A172 (cell line): ENCODE results near the gene STK38. TPM values are rescaled to one million over a fixed set of nuclear protein-coding genes. Genes with fewer than 3 reads are reported as not detected.
"Not testable (repeated sequence)": the region's sequence is repeated elsewhere in the genome, so short reads cannot be mapped to it uniquely, and the experiment has no call there.

Experiments used
- DNase-seq: peaks from one replicate; pipeline ENCODE4 v3.0.0-alpha.2; 2015; ENCODE audit warnings: low spot score
- total RNA-seq: library from RNA; depleted of rRNA; stranded (reverse); fragments of >200 nt; shearing (Covaris generic); gene quantifications from 2 replicates; pipeline ENCODE4 v1.2.3, GENCODE V29; 2014; rRNA removed

Gene STK38
- total RNA-seq: 23.7 and 25.3 TPM in 2 replicates

DNA sequence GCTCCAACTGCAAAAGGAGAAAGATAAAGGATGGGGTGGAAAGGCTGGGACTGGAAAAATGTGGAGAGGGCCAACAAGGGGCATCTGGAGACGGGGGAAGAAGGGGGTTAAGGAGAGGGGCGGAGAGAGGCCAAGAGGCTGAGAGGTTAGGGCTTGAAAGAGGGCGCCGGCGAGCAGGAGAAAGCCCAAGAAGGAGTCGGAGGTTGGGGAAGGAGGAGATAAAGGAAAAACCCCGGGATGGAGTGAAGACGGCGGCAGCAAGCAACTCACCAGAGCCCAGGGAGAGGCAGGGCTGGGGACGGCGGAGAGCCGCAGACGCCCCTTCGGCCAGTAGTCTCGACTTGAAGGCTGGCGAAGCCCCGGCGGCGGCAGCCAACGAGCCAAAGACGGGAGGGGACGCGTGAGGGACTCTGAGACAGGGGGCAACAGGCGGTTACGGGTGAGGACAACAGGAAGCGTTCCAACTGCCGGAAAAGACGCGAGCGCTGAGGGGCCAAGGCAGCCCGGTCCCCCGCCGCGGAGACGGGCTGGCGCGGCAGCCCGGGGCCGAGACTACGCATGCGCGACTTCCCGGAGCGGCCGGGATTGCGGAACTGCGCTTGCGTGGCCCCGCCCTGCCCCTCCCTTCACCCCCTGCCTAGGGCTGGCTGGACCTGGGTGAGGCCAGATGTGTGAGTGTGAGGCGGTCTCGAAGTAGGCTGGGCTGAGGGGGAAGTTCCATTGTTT lies at the start of gene STK38:
Gene STK38, minus strand, starts transcription at position 560 of the 726 bp plus-strand sequence. CDS start 7,277 bp downstream, outside the sequence.
- DNase-seq: peak; percentile 81

DNA sequence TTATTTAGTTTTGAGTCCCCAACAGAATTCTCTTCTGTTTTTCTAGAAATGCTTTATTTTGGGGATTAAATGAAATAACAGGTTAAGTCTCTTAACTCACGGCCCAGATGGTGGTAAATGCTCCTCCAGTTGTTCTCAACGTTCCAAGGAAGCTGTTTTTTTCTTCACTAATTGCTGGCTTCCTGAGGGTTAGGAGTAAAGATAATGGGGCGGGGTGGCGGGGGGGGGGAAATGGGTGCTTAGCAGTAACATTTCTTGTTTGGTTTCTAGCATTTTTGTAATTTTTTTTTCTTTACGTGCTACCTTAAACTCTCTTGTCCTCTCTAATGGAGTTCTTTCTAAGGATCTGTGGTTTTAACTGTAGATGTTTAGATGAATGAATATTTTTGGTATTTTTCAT lies 49.1 kb upstream of the STK38 start:
- no peak for DNase-seq

DNA sequence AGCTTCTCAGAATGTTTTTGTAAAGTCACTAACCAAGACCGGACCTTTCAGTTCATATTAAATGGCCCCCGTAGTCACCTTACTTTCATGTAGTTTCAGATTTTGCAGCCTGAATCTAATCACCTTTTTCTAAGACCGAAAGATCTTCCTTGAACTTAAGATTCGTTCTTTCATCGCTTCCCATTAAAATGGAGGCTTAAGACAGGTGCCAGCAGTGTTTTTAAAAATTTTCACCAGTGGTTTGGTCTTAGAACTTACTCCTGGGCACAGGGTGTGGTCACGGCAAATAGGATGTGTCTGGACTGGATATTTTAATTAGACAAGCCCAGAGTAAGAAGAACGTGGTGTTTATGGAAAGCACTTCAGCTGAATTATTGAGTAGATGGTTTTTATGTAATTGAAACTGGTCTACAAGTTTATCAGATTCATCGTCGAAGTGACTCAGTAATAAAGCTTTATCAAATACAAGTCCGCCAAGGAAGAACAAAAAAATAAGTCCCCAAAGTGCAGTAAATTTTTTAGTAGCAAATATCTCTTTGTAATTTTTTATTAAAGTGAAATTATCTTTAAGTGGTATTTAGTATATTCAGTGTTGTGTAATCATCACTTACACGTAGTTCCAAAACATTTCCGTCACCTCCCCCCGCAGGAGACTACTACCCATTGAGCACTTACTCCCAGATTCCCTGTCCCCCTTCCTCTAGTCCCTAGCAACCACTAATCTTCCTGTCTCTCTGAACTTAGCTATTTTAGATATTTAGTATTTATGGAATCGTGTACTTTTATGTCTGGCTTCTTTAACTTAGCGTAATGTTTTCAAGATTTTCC lies 47.8 kb upstream of the STK38 start:
- peak; percentile 66 for DNase-seq

DNA sequence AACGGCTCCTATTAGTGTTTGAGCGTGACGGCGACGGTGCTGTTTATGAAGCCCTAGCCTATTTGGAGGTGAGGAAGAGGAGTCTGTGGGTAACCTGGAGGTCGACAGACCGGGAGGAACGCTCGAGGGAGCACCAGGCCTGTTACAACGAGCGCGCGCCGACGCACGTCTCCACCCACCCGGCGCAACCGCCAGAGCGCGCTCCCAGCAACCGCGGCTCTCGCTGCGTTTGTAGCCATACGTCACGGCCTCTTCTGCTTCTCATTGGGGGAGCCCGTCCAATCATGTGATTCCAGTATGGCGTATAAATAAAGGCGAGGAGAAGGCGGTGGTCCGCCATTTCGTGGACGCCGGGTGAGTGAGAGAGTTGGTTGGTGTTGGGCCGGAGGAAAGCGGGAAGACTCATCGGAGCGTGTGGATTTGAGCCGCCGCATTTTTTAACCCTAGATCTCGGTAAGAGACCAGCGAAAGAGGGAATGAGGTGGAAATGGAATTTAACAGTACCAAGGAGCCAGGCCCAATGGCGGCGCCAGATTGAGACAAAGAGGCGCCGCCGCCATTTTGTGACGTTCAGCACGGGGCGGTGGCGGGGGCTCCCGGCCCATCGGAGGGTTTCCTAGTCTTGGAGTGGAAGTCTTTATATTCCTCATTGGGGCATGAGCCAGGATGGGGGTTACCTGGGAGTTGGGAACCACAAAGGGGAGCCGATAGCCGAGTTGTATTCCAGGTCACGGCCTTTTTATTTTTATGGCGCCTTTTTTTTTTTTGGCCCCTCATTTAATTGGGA lies 46.9 kb upstream of the STK38 start, which contains the start of gene SRSF3:
Gene SRSF3, plus strand, starts transcription at position 334 of the 787 bp plus-strand sequence. CDS start 2,401 bp downstream, outside the sequence.
- peak; percentile 94 for DNase-seq

DNA sequence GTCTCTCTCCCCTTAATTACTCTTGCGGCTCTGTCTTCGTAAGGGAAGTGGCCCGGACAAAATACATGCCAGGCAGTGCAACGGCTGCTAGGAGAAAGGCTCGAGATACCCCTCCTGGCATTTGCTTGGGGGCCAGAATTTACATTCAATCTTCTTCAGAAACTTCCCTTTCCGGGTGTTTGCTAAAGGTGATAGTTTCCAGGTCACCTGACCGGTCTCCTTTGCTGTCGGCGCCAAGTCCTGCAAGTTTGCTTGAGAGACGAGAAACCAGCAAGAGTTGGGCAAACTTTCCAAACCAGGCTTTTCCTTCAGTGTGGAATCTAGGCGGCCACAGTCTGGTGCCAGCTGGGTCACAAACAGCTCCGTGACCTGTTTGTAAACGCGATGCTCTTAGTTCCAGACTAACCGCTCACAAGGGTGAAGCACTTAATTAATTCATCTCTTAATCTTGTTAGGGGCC lies 46.3 kb upstream of the STK38 start:
- DNase-seq: peak; percentile 61

DNA sequence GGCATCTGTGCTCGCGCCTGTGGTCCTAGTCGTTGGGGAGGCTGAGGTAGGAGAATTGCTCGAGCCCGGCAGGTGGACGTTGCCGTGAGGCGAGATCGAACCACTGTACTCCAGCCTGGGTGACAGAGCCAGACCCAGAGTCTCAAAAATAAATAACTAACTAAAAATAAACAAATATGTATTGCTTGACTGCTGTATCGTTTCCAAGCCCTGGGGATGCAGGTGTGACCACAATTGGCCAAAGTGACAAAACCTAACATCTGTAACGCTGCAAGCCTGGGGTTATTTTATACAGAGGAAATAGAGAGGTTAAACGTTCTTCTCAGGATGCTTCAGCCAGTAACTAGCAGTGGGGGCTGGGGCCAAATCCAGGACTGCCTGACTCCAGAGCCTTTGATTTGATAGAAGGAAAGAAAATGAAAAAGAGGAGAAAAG lies 45.0 kb upstream of the STK38 start:
- no peak for DNase-seq

DNA sequence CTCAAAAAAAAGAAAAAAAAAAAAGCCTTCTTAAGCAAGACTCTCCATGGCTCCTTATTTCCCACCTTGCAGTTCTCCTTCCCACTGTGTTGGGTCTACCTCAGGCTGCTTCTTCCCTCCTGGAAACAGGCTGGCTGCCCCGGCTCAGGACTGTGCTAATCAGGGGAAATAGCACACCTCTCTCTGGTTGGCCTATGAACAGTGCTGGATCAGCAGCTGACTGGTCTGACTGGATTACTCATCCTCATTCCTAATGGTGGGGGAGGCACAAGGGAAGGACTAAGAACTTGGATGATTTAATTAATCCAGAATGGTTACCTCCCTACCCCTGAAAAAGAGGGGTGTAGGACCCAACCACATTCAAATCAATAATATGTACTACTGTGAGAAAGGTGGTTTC lies 43.0 kb upstream of the STK38 start:
- DNase-seq: peak; percentile 82

DNA sequence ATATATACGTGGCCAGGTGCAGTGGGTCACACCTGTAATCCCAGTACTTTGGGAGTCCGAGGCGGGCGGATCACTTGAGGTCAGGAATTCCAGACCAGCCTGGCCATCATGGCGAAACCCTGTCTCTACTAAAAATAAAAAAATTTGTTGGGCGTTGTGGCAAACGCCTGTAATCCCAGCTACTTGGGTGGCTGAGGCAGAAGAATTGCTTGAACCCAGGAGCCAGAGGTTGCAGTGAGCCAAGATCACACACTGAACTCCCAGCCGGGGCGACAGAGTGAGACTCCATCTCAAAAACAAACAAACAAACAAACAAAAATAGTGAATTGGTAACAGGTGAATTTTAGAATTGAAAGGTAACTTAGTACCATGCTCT lies 41.7 kb upstream of the STK38 start:
- not testable (repeated sequence) for DNase-seq

DNA sequence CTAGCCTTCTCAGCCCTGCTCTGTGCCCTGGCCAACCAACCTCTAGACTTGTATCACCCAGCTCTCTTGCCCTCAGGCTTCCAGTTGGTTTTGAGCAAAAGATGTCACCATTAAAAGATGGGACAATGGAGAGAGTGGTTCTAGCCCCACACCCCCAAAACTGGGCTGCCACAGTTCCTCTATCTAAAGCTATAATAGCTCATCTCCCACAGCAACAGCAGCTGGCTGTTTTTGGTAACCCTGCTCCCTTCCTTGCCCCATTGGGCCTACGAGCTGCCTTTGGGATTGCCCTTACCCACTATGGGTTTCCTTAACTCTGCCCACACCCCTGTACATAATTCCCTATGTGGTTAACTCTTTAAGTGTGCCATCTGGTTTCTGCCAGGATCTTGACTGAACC lies 39.3 kb upstream of the STK38 start:
- no peak for DNase-seq

DNA sequence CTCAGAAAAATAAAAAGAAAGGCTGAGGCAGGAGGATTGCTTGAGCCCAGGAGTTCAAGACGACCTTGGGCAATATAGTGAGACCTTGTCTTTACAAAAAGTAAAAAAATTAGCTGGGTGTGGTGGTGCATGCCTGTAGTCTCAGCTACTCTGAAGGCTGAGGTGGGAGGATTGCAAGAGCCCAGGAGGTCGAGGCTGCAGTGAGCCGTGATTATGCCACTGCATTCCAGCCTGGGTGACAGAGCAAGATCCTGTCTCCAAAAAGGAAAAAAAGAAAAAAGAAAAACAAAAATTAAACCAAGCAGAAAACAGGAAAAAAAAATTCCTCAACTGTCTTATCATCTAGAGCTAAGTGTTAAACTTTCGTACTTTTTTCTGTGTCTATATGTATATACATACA lies 34.4 kb upstream of the STK38 start:
- DNase-seq: no peak

DNA sequence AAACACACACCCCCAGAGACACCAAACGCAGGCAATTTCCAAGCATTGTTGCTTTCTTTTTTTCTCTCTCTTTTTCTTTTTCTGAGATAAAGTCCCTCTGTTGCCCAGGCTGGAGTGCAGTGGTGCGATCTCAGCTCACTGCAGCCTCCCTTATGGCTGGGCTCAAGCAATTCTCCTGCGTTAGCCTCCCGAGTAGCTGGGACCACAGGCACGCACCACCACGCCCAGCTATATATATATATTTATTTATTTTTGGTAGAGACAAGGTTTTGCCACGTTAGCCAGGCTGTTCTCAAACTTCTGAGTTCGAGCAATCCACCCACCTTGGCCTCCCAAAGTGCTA lies 32.9 kb upstream of the STK38 start:
- no peak for DNase-seq

DNA sequence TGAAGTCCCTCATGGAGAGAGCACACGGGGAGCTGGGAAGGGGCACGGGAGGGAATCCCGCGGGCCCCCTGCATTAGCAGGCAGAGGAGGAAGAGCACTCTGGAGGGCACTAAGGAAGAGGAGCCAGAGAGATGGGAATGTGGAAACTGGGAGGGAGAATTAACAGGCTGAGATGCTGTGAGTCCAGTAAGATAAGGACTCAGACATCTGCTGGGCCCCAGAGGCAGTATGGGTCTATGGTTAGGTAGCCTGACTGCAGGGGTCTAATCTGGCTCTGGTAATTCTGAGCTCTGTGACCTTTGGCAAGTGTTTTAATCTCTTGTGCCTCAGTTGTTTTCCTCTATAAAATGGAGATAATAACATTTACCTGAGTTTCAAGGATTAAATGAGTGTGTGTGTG lies 31.2 kb upstream of the STK38 start:
- DNase-seq: no peak

DNA sequence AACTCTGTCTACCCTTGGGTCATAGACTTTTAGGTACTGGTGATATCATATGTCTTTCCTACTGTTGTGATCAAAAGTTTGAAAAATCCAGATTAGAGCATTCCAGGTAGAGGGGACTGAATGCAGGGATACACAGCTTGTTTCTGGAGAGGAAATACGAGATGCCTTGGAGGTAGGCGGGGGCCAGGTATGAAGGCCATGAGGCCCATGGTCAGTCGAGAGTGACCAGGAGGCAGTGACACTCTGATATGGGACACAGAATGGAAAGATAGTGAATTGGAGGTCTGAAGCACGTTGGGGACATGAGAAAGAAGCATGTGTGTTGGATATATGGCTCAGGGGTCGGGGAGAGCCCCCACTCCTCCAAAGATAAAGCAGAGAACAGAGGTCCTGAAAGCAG lies 30.8 kb upstream of the STK38 start:
- DNase-seq: no peak

DNA sequence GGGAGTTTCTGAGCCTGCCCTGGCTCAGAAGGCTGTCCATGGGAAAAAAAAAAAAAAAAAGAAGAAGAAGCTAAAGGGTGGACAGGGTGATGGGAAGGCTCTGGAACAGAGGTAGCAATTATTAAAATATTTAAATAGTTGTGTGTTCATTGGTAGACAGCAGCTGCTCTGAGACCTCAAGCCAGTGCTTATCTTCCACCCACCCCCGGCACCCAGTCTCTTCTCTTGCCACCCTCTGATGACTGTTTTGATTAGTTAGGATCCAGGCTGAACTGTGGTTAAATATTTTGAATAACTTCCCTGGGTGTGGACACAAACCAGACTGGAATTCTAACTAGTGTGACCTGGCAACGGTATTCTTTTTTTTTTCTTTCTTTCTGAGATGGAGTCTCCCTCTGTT lies 30.0 kb upstream of the STK38 start:
- DNase-seq: peak; percentile 98

DNA sequence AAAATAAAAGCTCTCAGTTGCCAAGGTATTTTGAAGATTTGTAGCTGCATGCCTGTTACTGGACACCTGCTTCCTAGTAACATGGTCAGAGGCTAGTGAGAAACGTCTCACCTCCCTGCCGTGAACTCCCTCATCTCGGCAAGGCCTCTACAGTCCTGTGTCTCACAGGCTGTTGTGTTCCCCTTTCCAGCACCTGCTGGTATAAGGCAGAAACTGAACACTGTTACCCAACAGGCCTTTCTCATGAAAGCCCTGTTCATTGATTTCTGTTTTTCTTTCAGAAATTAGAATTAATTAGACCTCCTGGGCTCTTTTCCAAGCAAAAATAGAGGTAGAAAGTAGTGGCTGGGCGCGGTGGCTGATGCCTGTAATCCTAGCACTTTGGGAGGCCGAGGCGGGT lies 29.3 kb upstream of the STK38 start:
- no peak for DNase-seq

DNA sequence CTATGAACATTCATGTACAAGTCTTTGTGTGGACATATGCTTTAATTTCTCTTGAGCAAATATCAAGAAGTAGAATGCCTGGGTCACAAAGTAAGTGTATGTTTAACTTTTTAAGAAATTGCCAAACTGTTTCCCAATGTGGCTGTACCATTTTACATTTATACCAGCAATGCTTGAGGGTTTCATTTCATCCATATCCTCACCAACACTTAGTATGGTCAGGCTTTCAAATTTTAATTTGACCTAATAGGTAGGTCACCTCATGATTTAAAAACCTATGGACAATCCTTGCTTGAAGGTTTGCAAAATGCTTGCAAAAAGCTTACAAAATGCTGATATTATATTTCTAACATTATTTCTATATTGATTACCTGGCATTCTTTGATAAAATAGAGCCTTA lies 27.4 kb upstream of the STK38 start:
- DNase-seq: no peak

DNA sequence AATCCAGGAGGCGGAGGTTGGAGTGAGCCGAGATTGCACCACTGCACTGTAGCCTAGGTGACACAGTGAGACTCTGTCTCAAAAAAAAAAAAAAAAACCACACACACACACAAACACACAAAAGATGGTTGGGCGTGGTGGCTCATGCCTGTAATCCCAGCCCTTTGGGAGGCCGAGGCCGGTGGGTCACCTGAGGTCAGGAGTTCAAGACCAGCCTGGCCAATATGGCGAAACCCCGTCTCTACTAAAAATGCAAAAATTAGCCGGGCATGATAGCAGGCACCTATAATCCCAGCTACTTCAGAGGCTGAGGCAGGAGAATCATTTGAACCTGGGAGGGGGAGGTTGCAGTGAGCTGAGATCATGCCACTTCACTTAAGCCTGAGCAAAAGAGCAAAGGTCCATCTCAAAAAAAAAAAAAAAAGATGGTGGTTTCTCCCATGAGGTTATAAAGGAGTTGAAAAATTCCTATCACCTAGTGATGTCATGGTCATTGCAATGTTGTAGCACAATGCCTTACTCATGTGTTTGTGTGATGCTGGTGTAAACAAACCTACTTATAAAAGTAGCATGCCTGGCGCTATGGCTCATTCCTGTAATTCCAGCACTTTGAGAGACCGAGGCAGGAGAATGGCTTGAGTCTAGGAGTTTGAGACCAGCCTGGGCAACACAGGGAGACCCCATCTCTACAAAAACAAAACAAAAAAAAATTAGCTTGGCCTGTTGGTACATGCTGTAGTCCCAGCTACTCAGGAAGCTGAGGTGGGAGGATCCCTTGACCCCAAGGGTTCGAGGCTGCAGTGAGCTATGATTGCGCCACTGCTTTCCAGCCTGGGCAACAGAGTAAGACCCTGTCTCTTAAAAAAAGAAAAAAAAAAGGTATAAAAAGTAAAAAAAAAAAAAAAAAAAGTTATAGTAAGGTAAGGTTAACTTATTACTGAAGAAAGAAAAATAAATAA lies 25.4 kb upstream of the STK38 start:
- DNase-seq: peak; percentile 72

DNA sequence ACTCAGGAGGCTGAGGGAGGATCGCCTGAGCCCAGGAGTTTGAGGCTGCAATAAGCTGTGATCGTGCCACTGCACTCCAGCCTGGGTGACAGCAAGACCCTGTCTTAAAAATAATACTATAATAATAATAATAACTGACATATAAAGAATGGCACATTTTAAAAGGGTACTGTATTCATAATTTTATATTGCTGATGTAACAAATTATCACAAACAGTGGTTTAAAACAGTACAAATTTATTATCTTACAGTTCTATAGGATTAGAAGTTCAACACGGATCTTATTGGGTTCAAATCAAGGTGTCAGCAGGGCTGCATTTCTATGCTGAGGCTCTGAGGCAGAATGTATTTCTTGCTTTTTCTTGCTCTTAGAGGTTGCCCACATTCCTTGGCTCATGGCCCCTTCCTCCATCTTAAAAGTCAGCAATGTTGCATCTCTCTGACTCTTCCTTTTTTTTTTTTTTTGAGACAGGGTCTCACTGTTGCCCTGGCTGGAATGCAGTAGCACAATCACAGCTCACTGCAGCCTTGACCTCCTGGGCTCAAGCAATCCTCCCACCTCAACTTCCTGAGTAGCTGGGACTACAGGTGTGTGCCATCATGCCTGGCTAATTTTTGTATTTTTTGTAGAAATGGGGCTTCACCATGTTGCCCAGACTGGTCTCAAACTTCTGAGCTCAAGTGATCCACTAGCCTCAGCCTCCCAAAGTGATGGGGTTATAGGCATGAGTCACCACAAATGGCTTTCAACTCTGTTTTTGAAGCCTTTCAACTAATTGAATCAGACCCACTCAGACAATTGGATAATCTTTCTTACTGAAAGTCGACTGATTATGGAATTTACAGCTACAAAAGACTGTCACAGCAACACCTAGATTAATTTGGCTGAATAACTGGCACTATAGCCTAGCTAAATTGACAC lies 24.1 kb upstream of the STK38 start:
- DNase-seq: no peak

DNA sequence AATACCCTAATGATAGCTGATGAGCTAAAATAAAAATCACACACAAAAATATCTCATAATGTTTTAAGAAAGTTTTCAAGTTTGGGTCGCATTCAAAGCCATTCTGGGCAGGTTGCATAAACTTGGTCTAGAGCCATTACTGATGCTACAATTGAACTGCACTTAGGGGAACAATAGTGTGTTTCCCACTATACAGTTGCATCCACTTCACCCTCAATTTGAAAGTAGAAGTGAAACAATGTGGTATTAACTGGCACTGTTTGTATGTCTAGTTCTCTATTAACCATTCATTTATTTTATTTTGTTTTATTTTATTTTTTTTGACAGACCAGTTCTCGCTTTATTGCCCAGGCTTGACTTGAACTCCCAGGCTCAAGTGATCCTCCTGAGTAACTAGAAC lies 23.0 kb upstream of the STK38 start:
- DNase-seq: no peak

DNA sequence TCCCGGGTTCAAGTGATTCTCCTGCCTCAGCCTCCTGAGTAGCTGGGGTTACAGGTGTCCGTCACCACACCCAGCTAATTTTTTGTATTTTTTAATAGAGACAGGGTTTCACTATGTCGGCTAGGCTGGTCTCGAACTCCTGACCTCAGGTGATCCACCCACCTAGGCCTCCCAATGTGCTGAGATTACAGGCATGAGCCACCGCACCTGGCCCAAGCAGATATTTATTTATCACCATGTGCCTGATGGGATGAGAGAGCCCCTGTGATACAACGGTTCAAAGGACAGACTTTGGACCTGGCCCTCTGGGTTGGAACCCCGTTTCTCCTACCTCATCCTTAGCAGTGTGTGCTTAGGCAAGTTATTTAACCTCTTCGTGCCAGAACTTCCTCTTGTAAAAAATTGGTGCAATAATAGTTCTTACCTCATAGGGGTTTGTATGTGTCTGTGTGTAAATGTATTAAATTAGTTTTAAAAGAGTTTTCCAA lies 19.2 kb upstream of the STK38 start:
- no peak for DNase-seq
